SH-SY5Y (cell line): ENCODE results near the gene GATB.

Source experiments
- GATA2 ChIP-seq: IDR thresholded peaks from 2 replicates; pipeline ENCODE4 v1.6.1; 2011; ENCODE audit warnings: mild to moderate bottlenecking, low read depth, low read length
- GATA3 ChIP-seq: IDR thresholded peaks from 2 replicates; pipeline ENCODE4 v1.6.1; 2011; ENCODE audit warnings: low read depth, mild to moderate bottlenecking, low read length, moderate library complexity

GRCh38 chr4:151660676-151661075 lies 100.1 kb downstream of the GATB start:
- TF ChIP-seq GATA3 = no peak
- no peak for TF ChIP-seq GATA2
